AG09319 (cell line): ENCODE measurements around the gene NMBR.
"Not testable (repeated sequence)": the region's sequence is repeated elsewhere in the genome, so short reads cannot be mapped to it uniquely, and the experiment has no call there.

Source experiments
- DNase-seq: peaks from one replicate; pipeline ENCODE4 v3.0.0-alpha.2; 2010; ENCODE audit warnings: low read depth; ENCODE audit errors: extremely low read depth
- CTCF ChIP-seq: IDR thresholded peaks from 2 replicates; pipeline ENCODE4 v1.5.1; 2011; ENCODE audit warnings: low read depth, mild to moderate bottlenecking, inconsistent platforms, low read length, moderate library complexity

Gene NMBR

GRCh38 chr6:142172758-142173157, 25.8 kb upstream of the NMBR start:
- DNase-seq: no peak
- TF ChIP-seq CTCF: no peak

GRCh38 chr6:142171351-142171750, 24.4 kb upstream of the NMBR start:
- DNase-seq: no peak
- TF ChIP-seq CTCF: no peak

GRCh38 chr6:142167486-142167885, 20.6 kb upstream of the NMBR start:
- no peak for DNase-seq
- no peak for TF ChIP-seq CTCF

- no peak for DNase-seq
- TF ChIP-seq CTCF: no peak
Observed at GRCh38 chr6:142167071-142167470, 20.1 kb upstream of the NMBR start.

- no peak for TF ChIP-seq CTCF
- DNase-seq: no peak
Observed at GRCh38 chr6:142165227-142165626, 18.3 kb upstream of the NMBR start.

GRCh38 chr6:142162780-142163179, 15.9 kb upstream of the NMBR start:
- DNase-seq: no peak
- TF ChIP-seq CTCF: no peak

GRCh38 chr6:142156758-142157068, 9.8 kb upstream of the NMBR start:
- DNase-seq: not testable (repeated sequence)

GRCh38 chr6:142155895-142156757, 9.2 kb upstream of the NMBR start:
- DNase-seq: no peak
- no peak; the same call in 1 of the 2 replicates for TF ChIP-seq CTCF
